HG03565 (cell line): ENCODE results near the gene TPP2.

Experiments
- ATAC-seq: cut with Tn5 transposase; IDR thresholded peaks from one replicate; pipeline ENCODE4 v1.9.1; 2021; ENCODE audit warnings: mild to moderate bottlenecking, moderate library complexity; ENCODE audit not compliant: unreplicated experiment

The TPP2 gene

DNA sequence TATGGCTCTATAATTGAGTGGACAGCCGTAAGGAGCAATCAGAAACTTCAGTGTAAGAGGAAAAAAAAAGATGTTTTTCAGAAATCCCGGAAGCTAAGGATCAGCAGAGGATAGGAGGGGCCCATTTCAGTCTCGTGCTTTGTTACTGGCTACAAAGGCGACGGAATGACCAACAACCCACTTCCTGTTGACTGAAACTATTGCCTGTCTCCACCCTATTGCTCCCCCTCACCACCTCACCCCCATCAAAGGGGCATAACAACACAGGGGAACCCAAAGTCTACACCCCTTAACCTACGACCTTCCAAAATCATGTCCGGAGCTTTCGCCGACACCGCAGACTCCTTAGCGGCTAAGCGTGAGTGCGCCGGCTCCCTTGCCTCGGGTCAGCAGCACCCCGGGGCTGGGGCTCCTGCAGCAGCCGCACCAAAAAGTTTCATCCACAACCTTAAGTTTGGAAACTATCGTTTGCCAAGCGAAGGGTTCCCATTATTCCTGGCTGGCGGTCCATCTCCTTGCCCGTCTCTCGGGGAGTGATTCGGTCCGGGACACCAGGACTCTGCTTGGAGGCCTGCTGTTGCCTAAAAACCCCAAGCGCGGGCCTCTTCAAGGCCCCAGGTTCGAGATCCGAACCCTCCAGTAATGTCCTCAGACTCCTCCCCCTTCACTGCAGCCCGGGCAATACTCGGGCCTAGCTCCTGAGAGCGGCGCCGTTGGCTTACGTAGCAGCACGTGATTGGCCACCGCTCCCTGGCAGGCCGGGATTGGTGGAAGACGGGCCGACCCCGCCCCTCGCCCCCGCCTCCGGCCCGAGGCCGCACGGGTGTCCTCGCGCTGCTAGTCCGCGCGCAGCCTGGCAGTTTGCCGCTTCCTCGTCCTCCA is at the start of gene TPP2:
TPP2 (plus strand) TSS at position 840 of the 882 bp plus-strand sequence. CDS start 53 bp downstream, outside the sequence.
- ATAC-seq = peak; percentile 71

DNA sequence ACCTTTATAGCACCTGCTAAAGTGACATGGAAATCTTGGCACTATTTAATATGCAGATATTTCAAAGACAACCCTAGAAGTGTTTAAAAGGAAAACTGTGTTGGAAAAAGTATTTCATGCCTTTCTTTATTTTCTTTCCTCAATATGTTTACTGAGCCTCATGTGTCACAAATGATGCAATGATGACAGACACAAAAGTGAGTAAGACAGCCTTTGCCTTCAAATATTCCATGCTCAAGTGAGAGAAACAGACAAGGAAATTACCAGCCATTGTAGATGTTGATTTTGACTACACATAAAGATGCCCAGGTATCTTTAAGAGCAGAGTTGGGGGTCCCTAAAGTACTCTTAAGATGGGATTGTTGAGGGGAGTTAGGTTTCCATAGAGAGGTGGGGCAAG is 48.0 kb upstream of the TPP2 start:
- ATAC-seq = no peak

DNA sequence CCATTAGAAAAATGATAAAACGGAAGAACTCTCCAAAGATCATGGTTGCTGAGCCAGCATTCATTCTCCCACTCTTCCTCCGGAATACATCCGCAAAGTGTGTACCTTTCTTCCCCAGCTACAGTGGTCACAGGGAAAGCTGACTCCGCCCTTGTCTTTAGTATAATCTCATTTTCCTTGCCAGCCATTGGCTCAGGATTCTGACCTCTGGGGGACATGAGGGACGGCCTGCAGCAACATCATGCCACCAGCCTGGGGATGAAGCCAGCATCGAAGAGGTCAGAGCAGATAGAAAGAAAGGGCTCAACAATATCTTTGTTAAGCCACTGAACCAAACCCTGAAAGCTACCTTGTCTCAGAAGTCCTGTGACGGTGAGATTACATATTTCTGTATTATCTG is 46.3 kb upstream of the TPP2 start:
- no peak for ATAC-seq

DNA sequence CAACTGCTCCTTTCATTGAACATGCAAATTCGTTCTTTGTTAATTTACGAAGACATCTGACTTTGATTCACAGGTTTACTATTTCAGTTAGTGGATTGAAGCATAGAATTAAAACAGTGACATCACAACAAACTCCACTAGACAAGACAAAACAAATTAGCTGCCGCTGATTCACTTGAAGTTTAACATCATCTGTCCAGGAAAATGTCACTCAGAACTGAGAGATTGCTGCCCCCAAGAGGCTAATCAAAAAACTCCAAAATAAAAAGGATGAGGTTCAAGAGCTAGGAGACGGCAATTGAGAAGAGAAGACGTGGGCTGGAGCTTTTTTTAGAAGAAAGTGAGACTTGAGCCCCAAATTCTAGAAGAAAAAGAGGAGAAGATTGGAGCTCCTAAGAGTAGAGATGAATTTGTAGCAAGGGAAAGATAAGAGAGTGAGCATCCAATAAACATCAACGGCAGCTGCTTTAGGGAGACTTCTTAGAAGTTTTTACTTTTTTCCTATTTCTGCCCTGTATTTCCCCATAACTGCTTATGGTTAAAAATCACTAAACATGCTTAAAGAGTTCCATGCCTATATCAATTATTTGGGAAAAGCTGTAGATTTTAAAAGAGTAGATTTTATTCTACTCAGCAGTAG is 40.8 kb upstream of the TPP2 start:
- peak; percentile 78 for ATAC-seq

DNA sequence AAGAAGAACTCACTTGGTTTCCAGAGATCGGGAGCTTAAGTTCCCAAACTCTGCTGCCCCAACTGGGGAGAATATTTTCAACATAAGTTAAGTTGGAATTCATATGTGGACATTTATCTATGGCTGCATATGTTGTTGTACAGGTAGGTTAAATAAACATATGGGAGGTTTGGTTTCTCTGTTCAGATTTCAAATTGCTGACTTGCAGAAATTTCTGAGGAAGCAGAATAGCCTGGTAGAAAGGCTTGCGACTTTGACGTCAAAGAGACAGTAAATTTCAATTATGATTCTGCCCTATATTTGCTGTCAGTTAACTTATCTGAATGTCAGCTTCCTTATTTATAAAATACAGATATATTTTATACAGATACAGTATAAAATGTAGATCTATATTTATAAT is 40.0 kb upstream of the TPP2 start:
- ATAC-seq = no peak

DNA sequence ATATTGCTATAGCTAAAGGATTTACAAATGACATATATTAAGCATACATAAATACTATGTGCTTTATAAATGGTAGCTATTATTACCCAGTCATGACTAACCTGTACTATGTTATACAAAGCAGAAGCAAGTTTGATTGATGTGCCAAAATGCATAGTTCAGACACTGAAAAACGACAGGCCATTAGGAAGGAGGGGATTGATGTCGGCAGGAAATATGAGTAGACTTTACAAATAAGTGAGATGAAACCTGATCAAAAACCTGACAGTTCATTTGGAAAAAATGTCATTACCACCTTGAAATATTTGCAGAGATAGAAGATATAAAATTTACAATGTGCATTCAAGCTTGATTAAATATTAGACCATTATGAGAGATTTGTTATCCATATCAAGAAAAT is 38.8 kb upstream of the TPP2 start:
- no peak for ATAC-seq

DNA sequence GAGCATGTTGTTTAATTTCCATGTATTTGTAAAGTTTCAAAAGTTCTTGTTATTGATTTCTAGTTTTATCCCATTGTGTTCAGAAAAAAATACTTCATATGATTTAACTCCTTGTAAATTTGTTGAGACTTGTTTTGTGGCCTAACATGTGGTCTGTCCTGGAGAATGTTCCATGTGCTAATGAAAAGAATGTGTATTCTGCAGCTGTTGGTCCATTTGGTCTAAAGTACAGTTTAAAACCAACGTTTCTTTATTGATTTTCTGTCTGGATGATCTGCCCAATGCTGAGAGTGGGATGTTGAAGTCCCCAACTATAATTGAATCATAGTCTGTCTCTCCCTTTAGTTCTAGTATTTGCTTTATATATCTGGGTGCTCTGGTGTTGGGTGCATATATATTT is 34.9 kb upstream of the TPP2 start:
- no peak for ATAC-seq

DNA sequence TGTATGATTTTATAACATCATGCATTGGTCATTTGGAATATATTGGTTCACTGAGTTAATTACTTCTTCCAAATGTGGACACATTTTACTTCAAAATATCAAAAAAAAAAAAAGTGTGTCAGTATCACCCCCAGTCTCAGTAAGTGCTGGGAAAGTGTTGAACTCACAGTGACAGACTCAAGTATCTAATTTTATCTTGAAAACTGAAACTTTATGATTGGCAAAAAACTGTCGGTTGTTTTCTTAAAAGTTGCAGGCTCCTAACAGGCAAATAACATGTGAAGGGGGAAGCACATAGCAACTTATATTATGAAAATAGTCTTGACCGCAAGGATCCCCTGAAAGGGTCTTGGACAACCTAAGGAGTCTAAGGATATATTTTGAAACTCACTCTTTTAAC is 33.5 kb upstream of the TPP2 start:
- no peak for ATAC-seq

DNA sequence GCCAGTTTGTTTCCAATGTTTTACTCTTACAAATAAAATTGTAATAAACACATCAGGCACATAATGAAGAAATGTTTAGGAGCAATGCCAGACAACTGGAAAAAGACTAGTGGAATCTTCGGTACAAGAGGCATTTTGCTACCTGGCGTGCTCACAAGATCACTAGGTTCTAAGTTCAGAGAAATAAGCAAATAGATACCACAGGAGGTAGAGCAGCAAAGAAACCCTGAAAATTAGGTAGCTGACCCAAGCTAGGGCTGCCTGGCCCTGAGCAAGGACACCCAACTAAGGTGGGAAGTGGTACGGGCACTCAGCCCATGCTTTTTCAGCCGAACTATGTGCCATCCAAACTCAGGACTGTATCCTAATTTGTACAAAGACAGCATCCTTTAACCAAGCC is 32.2 kb upstream of the TPP2 start:
- ATAC-seq = no peak

DNA sequence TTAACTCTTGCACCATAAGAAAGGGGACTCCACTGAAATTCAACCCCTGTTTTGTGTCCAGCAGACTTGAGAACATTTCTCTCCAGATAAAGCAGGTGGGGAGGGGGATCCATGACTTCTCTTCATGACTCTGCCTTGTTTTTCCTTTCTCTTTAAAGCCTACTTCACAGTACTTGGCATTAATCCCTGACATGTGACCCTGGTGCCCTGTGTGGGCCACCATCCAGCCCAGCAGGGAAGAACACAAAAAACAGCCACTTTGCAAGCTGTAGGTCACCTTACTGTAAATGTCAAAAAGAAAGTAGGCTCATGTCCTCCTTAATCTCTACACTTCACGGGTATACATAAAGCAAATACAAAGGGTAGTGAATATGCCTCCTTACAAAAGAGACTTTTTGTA is 30.3 kb upstream of the TPP2 start:
- ATAC-seq = no peak

DNA sequence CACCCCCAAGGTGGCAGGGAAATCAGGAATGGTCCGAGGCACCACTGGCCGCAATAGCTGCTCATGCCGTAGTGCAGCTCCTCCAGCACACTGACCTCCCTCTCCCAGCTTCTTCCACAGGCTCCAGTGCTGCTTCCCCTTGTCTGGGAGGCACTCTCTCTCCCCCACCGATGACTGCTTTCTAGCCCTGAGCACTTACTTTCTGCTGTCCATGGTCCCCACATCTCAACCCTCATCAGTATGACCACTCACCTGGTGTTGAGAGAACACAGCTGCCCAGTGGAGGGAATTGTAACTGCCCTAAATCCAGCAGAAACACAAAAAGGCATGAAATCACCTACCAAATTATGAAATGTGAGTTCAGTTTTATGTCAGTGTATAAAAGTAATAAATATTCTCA is 28.9 kb upstream of the TPP2 start:
- ATAC-seq = no peak

DNA sequence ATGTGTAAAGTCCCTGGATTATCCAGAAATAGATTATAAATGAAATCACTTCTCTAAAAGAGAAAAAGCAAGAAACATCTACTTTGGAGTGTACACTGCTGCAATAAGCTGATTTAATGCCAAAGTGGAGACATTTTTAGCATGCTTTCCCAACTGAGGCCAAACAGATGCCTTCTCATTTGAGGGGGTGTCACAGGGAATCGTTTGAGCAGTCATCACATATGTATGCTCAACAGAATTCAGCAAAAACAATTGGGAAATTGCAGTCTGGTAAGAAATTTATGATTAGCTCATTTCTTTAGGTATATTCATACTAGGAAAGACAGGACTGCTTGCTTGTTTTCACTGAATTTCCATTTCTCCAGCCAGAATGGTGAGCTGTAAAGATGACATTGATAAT is 27.3 kb upstream of the TPP2 start:
- no peak for ATAC-seq

DNA sequence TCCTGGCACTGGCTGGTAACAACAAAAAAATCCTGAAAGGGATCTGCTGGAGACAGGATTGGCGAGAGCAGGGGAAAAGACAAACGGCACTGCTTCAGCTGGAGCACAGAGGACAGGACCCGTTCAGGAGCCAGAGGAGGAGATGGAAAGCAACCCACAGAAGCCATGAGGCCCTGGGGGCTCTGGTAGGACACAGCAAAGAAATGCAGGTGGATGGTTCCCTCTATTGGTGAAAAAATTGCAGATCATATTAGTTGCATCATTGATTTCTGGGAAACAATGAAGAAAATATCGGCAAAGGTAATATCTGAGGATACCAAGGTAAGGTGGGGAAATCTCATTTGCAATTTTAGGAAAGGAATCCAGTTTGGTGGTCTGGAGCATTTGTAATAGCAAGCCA is 25.7 kb upstream of the TPP2 start:
- no peak for ATAC-seq

DNA sequence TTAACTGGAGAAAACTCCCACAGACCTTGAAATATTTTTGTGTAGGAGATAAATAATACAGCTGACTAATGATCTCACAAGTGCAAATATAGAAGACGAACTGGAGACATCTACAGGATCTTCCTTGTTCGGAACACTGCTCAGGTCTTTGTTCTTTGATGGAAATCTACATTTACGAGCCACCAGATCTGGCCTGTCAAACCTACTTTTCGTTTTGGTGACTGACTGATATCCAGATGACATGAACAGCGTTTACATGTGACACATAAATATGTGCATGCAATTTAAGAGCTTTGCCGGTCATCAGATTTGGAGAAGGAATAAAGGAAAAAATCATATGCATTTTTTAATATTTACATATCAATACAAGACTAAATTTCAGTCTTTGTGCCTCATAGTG is 24.5 kb upstream of the TPP2 start:
- ATAC-seq = no peak

DNA sequence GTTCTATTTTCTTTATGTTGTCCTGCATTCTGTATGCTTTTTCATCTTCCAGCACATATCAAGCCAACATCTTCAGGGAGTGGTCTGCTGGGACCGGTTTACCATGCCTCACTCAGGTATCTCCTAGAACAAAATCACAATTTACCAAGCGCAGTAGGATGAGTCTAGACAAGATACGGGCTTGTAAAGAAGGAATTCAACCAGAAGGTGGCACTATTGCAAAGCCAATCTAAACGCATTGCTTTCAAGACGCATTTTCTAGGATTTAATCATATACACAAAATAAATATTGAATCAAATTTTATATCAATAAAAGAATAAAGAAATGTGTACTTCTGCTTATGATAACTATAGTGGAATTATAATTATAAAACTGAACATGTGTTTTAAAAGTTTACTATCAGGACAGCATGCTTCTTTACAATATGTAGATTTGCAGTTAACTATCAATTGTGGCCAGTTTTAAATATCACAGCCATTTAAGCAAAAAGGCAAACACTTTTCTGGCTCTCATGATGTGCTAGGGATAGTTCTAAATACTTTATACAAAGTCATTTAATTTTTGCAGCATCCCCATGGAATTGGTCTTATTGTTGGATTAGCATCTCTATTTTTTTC is 16.1 kb upstream of the TPP2 start:
- peak; percentile 81 for ATAC-seq

DNA sequence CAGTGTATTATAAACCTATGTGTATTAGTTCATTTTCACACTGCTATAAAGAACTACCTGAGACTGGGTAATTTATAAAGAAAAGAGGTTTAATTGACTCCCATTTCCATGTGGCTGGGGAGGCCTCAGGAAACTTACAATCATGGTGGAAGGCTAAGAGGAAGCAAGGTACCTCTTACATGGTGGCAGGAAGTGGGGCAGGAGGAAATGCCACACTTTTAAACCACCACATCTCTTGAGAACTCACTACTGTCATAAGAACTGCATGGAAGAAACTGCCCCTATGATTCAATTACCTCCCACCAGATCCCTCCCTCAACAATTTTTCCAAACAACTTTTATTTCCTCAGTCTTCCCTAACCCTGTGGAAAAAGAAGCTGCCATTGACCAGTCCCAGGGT is 14.5 kb upstream of the TPP2 start:
- no peak for ATAC-seq

DNA sequence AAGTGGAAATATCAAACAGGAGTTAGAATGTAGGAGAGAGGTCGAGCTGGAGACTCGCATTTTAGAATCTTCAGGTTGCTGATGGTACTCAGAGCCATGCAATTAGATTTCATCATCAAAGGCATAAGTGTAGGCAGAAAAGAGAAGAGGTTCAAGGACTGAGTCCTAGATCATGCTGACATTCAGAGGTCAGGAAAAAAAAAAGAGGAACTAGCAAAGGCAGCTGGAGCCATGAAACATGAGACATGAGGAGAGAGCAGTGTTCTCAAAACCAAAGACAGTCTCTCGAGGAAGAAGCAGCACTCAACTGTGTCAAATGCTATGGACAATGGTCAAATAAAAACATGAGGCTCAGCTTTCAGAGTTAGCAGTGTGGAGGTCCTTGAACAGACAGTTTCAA is 12.4 kb upstream of the TPP2 start:
- ATAC-seq = peak; percentile 36

DNA sequence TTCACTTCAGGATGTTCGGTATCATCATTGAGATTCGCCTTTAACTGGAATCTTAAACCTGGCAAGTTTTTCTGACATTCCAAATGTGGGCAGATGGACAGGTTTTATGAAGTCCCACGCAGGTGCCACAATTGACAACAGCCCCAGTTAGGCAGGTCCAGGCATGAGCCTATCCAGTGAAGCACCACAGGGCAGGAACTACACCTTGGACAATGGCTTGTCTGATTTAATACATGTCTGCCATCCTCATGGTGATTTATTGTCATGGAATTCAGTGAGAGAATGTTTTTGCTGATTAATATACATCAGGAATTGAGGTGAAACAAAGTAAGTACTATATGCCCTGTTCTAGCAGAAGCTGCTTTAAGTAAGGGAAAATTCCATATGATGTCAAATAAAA is 10.2 kb upstream of the TPP2 start:
- ATAC-seq = no peak

DNA sequence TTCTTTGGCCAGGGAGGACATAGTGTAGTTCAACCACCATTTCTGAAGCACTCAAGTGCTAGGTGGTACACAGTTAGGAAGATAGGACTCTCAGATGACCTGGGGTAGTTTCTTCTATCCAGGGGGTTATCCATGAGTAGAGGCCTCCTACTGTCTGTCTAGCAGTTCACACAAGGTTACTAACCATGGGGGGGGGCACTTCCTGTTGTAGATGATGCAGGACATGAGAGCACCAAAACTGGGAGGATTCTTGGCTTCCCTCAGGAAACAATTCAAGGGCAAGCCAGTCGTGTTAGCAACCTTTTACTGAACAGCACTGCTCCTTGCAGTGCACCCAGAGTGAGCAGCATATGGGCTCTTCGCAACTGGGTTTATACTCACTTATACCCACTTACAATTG is 8.9 kb upstream of the TPP2 start:
- ATAC-seq = no peak

DNA sequence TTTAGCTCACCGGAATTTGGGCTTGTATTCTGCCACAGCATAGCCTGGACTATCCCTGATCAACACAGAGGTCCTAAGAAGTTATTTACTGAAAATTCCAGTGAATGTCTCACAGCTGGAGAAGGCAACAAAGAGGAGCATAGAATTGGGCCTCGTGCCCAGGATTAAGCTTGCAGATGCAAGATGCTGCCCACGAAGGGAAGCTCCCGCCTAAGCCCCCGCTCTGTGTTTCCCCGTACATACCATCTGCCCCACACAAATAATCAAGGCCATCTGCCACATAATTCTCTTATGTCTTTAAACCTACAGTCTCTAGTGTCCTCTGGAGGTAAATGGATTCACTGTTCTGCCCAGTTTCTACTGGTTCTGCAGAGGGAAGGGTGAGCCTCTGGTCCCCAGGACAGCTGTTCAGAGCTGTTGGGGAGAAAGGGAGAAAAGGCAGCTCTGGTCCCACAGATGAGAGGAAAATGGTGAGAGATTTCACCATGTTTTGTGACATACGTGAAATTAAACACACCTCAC is 7.4 kb upstream of the TPP2 start:
- ATAC-seq = no peak

DNA sequence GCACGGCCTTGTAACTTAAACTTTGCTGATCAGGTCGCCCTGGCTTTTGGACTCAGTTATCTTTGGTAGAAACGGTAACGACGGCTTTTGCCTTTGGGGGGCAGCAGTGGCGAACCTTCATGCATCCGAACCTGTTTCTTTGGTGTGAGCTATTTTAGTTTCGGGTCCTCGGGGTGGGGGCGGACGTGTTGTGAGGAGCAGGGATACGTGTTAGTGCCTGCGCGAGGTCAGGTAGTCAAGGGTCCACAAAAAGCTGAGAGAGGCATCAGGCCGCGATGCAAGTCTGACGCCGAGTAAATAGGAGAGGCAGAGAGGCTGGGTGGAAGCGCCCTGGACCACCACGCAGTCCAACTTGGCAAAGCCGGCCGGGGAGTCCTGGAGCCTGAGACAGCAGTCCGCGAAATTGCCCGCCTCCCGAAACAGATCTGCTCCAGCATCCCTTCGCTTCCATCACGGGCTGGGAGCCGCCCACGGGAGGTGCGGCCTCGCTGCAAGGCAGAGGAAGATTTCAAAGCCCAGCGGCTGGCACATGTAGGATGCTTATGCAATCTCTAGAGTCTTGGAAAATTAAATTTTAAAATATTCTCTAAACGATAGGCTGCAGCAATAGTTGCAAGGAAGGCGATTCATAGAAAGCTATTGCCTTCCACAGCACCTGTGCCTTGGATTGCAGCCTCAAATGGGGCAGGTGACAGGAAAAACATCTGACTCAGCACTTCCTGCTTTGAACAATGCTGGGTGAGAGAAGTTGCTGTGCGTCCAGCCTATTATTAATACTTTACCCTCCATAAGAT is 4.6 kb upstream of the TPP2 start:
- peak; percentile 33 for ATAC-seq
